ENCODE data around the gene RAD23A. TPM values are rescaled to one million over a fixed set of nuclear protein-coding genes. Genes with fewer than 3 reads are reported as not detected.
"Not testable (repeated sequence)": the region's sequence is repeated elsewhere in the genome, so short reads cannot be mapped to it uniquely, and the experiment has no call there.

RAD23A gene
- total RNA-seq, 1 donor from 2014 or later = 42.5 TPM

- peak; percentile 100 for DNase-seq
These were observed 7.5 kb upstream of the RAD23A start, which contains the start of gene CALR for GRCh38 chr19:12937927-12938778. Gene CALR, plus strand, starts transcription at chr19:12938609. Its CDS starts 71 bp downstream, at chr19:12938680.

- no peak for DNase-seq
These were observed 6.7 kb upstream of the RAD23A start for GRCh38 chr19:12938779-12939601.

DNA sequence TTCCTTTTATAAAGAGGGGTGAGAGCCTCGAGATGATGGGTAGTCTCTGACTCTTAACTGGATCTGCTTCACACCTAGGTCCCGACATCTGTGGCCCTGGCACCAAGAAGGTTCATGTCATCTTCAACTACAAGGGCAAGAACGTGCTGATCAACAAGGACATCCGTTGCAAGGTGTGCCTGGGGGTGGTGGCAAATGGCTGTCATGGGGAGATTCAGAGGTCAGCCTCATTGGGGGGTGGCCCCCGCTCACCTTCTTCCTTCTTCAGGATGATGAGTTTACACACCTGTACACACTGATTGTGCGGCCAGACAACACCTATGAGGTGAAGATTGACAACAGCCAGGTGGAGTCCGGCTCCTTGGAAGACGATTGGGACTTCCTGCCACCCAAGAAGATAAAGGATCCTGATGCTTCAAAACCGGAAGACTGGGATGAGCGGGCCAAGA is 5.7 kb upstream of the RAD23A start:
- DNase-seq = no peak

DNA sequence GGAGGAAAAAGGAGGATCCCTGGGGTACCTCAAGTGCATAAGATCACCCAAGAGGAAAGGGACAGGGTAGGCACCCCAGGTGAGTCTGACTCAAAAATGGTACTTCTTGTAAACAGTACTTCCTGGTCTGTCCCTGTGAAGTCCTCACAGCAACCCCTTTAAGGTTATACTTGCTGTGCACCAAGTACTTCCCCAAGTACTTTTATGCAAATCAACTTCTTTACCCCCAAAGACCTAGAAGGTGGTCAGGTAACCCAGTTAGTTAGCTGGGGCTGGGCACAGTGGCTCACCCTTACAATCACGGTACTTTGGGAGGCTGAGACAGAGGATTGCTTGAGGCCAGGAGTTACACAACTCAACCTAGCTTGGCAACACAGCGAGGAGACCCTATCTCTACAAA is 4.8 kb upstream of the RAD23A start:
- DNase-seq = no peak

GRCh38 chr19:12943437-12944044 is 2.1 kb upstream of the RAD23A start:
- DNase-seq = no peak

GRCh38 chr19:12944104-12944674 is 1.5 kb upstream of the RAD23A start:
- DNase-seq = no peak

DNA sequence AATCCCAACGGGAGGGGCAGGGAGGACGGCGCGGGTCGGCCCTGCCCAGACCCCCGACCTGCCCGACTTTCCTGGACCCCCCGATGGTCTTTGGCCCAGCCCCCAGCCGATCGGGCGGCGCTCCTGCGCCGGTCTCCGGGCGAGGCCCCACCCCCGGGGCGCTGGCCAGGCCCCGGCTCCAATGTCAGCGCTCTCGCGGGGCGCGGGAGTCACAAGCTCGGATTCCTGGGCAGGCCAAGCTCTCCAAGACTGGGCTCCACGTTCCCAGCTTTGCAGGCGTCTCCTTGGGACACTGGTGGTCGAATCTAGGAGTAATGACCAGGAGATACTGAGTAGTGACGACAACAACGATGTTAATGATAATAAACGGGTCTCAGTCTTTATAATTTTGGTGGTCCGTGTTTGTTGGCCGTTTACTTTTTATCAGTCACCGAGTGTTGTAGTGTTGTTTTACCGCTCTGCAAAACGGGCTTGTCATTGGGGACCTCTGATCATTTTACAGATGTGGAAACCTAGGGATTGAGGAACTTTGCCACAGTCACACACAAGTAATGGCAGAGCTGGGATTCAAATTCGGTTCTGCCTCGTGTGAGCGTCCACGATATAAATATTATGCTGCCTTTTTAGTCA is 545 bp downstream of the RAD23A start:
- DNase-seq = no peak

DNA sequence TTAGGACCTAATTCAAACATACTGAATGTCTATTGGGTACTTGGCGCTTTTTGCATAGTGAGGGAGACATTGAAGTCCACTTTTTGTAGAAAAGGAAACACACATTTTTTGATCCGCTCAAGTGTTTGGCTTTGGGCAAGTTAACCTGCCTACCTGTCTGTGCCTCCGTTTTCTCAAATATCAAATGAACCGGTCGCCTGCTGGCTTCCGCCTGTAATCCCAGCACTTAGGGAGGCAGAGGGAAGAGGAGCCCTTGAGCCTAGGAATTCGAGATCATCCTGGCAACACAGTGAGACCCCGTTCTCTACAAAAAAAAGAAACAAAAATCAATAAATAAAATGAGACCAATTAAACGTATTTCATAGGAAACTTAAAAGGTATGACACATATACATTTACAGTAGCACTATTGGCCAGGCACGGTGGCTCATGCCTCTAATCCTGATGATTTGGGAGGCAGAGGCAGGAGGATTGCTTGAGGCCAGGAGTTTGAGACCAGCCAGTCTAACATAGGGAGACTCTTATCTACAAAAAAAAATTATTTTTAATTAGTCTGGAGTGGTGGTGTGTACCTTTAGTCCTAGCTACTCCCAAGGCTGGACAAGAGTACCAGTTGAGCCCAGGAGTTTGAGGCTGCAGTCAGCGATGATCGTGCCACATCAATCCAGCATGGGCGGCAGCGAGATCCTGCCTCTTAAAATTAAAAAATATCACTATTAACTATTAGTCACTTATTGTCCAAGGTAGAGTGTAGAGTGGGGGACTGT is 1.3 kb downstream of the RAD23A start:
- DNase-seq = no peak

GRCh38 chr19:12947702-12948611 is 2.3 kb downstream of the RAD23A start:
- DNase-seq = no peak

- no peak for DNase-seq
These were observed 3.1 kb downstream of the RAD23A start for GRCh38 chr19:12948612-12949362.

- DNase-seq = no peak
These were observed 4.0 kb downstream of the RAD23A start for GRCh38 chr19:12949363-12950283.

DNA sequence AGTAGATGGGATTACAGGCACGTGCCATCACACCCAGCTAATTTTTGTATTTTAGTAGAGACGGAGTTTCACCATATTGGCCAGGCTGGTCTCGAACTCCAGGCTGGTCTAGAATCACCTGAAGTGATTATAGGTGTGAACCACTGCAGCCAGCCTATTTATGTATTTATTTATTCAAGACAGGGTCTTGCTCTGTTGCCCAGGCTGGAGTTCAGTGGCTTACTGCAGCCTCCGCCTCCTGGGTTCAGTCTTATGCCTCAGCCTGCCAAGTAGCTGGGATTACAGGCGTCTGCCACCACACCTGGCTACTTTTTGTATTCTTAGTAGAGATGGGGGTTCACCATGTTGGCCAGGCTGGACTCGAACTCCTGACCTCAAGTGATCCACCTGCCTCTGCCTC is 6.4 kb downstream of the RAD23A start:
- not testable (repeated sequence) for DNase-seq

DNA sequence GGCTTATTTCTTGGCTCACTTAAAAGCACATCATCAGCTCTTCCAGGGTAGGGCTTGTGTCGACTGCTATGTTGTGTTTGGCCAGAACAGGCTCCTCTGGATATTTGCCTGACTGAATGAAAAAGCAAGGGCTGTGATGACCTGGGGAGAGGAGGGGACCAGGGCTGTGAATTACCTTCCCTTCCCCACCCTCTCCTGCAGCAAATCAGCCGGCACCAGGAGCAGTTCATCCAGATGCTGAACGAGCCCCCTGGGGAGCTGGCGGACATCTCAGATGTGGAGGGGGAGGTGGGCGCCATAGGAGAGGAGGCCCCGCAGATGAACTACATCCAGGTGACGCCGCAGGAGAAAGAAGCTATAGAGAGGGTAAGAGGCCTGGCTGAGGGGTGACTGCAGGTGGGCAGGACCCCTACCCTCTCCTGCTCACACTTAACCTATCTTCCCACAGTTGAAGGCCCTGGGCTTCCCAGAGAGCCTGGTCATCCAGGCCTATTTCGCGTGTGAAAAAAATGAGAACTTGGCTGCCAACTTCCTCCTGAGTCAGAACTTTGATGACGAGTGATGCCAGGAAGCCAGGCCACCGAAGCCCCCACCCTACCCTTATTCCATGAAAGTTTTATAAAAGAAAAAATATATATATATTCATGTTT is 7.0 kb downstream of the RAD23A start:
- DNase-seq = no peak

GRCh38 chr19:12953138-12953798 is 7.6 kb downstream of the RAD23A start:
- DNase-seq = peak; percentile 39

DNA sequence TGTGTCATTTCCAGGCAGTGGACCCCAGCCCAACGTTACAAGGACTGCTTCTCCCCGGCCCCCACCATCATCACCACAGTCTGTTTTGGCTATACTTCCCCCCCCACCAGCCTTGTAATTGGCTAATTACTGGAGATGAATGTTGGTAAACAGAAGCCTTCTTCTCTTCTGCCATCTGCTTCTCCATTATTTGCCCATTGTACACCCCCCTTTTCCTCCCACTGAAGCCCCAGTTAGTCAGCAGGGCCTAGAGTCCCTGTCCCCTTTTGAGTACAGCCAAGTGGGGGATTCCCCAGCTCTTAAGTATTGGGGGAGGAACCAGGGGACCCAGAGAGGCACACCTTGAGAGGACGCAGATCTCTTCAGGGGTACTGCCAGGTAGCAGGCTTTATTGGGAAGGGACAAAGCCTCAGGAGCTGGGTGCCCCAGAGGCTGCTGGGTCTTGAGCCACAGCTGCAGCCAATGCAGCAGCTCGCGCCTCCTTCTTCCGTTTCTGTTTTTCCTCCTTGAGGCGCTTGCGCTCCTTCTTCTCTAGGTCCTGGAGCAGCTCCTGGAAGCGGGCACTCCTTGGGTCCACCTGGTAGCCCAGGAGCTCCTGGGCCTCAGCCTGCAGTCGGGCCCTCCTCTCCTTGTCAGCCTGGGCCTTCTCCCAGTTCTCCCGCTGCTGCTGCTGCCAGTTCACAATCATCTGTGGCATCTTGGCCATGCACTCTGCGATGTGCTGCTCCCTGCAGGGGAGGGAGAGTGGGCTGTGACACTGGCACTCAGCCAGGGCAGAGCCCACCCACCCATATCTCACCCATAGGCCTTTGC is 8.3 kb downstream of the RAD23A start:
- no peak for DNase-seq

DNA sequence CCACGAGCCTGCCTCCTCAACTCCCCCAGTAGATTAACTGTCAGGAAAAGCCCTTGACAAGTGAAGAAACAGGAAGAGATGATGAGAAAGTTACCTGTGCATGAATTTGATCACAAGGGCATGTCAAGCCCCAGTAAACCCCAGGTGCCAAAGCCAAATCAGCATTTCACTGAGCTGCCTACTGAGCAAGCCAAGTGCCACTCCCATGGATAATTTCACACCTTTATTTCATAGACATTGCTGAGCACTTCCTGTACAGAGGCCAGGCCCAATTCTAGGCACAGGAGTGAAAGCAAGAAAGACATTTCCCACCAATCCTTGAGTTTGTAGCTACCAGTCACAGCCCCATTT is 8.9 kb downstream of the RAD23A start:
- no peak for DNase-seq

Measured in skin of body (tissue), 2 donors.